ES-I3 (cell line): Measurements from ENCODE around the gene HNRNPLL.
"Not testable (repeated sequence)": the region's sequence is repeated elsewhere in the genome, so short reads cannot be mapped to it uniquely, and the experiment has no call there.

Experiments used
- H3K36me3 ChIP-seq: 2 replicates; pipeline ENCODE4 v1.6.1; 2013; ENCODE audit warnings: mild to moderate bottlenecking, low read length, control low read depth, moderate library complexity; ENCODE audit not compliant: insufficient read depth
- H3K4me1 ChIP-seq: 2 replicates; pipeline ENCODE4 v1.6.1; 2013; ENCODE audit warnings: mild to moderate bottlenecking, control low read depth, low read length; ENCODE audit not compliant: insufficient read depth
- H3K9ac ChIP-seq: 2 replicates; pipeline ENCODE4 v1.6.1; 2013; ENCODE audit warnings: low read depth, mild to moderate bottlenecking, low read length, moderate library complexity
- H3K9me3 ChIP-seq: 2 replicates; pipeline ENCODE4 v1.6.1; 2013; ENCODE audit warnings: mild to moderate bottlenecking, low read length, moderate library complexity; ENCODE audit not compliant: control insufficient read depth, insufficient read depth

The HNRNPLL gene

GRCh38 chr2:38602732-38603401 is at the start of gene HNRNPLL:
HNRNPLL (minus strand) TSS chr2:38602928; CDS start chr2:38602626, 302 bp downstream.
- Histone ChIP-seq H3K9ac (peak within 1 kb of the TSS; percentile 98), H3K4me1 (peaks cover 21% of the 10 kb centered on the region), H3K36me3 (no peaks in the 10 kb centered on the region), H3K9me3 (no peaks in the 10 kb centered on the region)

- Histone ChIP-seq H3K36me3 (no peaks in the 10 kb centered on the region), H3K4me1 (no peaks in the 10 kb centered on the region; the same call in 1 of the 2 replicates), H3K9me3 (no peaks in the 10 kb centered on the region), H3K9ac (no peak overlapping the region)
Observed at GRCh38 chr2:38650717-38651116, 48.0 kb upstream of the HNRNPLL start.

GRCh38 chr2:38650012-38650411 is 47.3 kb upstream of the HNRNPLL start:
- H3K9me3 ChIP-seq, result no peaks in the 10 kb centered on the region
- H3K4me1 ChIP-seq, result no peaks in the 10 kb centered on the region; the same call in 1 of the 2 replicates
- no peaks in the 10 kb centered on the region for H3K36me3 ChIP-seq
- no peak overlapping the region for H3K9ac ChIP-seq

GRCh38 chr2:38649176-38649728 is 46.5 kb upstream of the HNRNPLL start:
- H3K4me1 ChIP-seq, result no peaks in the 10 kb centered on the region; the same call in 1 of the 2 replicates
- no peaks in the 10 kb centered on the region for H3K36me3 ChIP-seq
- H3K9me3 ChIP-seq, result no peaks in the 10 kb centered on the region; the same call in 1 of the 2 replicates
- no peak overlapping the region for H3K9ac ChIP-seq

- H3K9me3 ChIP-seq, result peaks cover 5% of the 10 kb centered on the region
- H3K36me3 ChIP-seq, result no peaks in the 10 kb centered on the region
- no peaks in the 10 kb centered on the region for H3K4me1 ChIP-seq
- no peak overlapping the region for H3K9ac ChIP-seq
Observed at GRCh38 chr2:38648107-38648761, 45.5 kb upstream of the HNRNPLL start.

- H3K4me1 ChIP-seq, H3K9ac ChIP-seq, H3K9me3 ChIP-seq: not testable (repeated sequence)
Observed at GRCh38 chr2:38643683-38644511, 41.2 kb upstream of the HNRNPLL start.

GRCh38 chr2:38643021-38643671 is 40.4 kb upstream of the HNRNPLL start:
- Histone ChIP-seq H3K4me1 (no peaks in the 10 kb centered on the region), H3K9me3 (peaks cover 5% of the 10 kb centered on the region), H3K36me3 (no peaks in the 10 kb centered on the region), H3K9ac (no peak overlapping the region)

More at GRCh38 chr2:38643683-38644511, 41.2 kb upstream of the HNRNPLL start:
- H3K36me3 ChIP-seq, result not testable (repeated sequence)

GRCh38 chr2:38642373-38643017 is 39.8 kb upstream of the HNRNPLL start:
- H3K36me3 ChIP-seq, H3K9ac ChIP-seq, H3K4me1 ChIP-seq, H3K9me3 ChIP-seq: not testable (repeated sequence)

- Histone ChIP-seq H3K36me3 (no peaks in the 10 kb centered on the region), H3K9me3 (no peaks in the 10 kb centered on the region), H3K4me1 (no peaks in the 10 kb centered on the region), H3K9ac (no peak overlapping the region)
Observed at GRCh38 chr2:38636069-38636468, 33.3 kb upstream of the HNRNPLL start.

- Histone ChIP-seq H3K4me1 (no peaks in the 10 kb centered on the region), H3K36me3 (no peaks in the 10 kb centered on the region), H3K9me3 (no peaks in the 10 kb centered on the region), H3K9ac (no peak overlapping the region)
Observed at GRCh38 chr2:38635139-38635538, 32.4 kb upstream of the HNRNPLL start.

GRCh38 chr2:38634684-38635083 is 32.0 kb upstream of the HNRNPLL start:
- Histone ChIP-seq H3K9me3 (no peaks in the 10 kb centered on the region), H3K4me1 (no peaks in the 10 kb centered on the region), H3K36me3 (no peaks in the 10 kb centered on the region), H3K9ac (no peak overlapping the region)

- no peaks in the 10 kb centered on the region for H3K9me3 ChIP-seq
- H3K9ac ChIP-seq, result no peak overlapping the region
- H3K4me1 ChIP-seq, result no peaks in the 10 kb centered on the region
- no peaks in the 10 kb centered on the region for H3K36me3 ChIP-seq
Observed at GRCh38 chr2:38633895-38634294, 31.2 kb upstream of the HNRNPLL start.

GRCh38 chr2:38632980-38633379 is 30.3 kb upstream of the HNRNPLL start:
- no peaks in the 10 kb centered on the region for H3K36me3 ChIP-seq
- H3K9ac ChIP-seq, result no peak overlapping the region
- no peaks in the 10 kb centered on the region for H3K4me1 ChIP-seq
- H3K9me3 ChIP-seq, result no peaks in the 10 kb centered on the region
